Muscle of leg (tissue), 11 donors: ENCODE measurements around the gene BTBD8. TPM values are rescaled to one million over a fixed set of nuclear protein-coding genes. Genes with fewer than 3 reads are reported as not detected.
A peak's percentile ranks its signal among the peaks of the same experiment; 100 is the strongest.

Experiments
- DNase-seq: peaks from one replicate; pipeline ENCODE4 v3.0.0; 2013
- H3K27ac ChIP-seq: one replicate; pipeline ENCODE4 v1.5.1; 2013; ENCODE audit warnings: mild to moderate bottlenecking, low read length, control low read depth
- H3K27me3 ChIP-seq: one replicate; pipeline ENCODE4 v1.6.1; 2013; ENCODE audit warnings: low read length; ENCODE audit not compliant: control insufficient read depth, insufficient read depth
- H3K36me3 ChIP-seq: one replicate; pipeline ENCODE4 v1.6.1; 2013; ENCODE audit warnings: low read length; ENCODE audit not compliant: control insufficient read depth, insufficient read depth
- H3K4me1 ChIP-seq: one replicate; pipeline ENCODE4 v1.6.1; 2013; ENCODE audit warnings: low read length; ENCODE audit not compliant: control insufficient read depth, insufficient read depth
- H3K4me3 ChIP-seq: one replicate; pipeline ENCODE4 v1.5.1; 2013; ENCODE audit warnings: low read length, control low read depth
- H3K9me3 ChIP-seq: replicated peaks from 2 replicates; pipeline ENCODE4 v1.6.1; 2013; ENCODE audit warnings: low read depth, low read length; ENCODE audit not compliant: control insufficient read depth
- WGBS: methylation state at CpG from one replicate; pipeline ENCODE4 v1.1.5; 2013; ENCODE audit warnings: missing lambda C conversion rate; ENCODE audit not compliant: insufficient coverage; 5-methylcytosine and 5-hydroxymethylcytosine counted together
- polyA plus RNA-seq, 8 donors: library from polyadenylated mRNA; unstranded; fragments of 120-200 nt; gene quantifications; one replicate each; pipeline versions ENCODE4 v1.2.1 to v1.2.3, GENCODE V29; 2013; ENCODE audit warnings: inconsistent platforms in 1 of 8, low replicate concordance in 1 of 8; ENCODE audit not compliant: insufficient read length in 8 of 8, insufficient read depth in 1 of 8
- total RNA-seq: library from RNA; stranded (reverse); fragments of 120-200 nt; gene quantifications from one replicate; pipeline ENCODE4 v1.2.4, GENCODE V29; 2013

Gene BTBD8
- total and polyA plus RNA-seq, 9 donors: 1.6 to 3.6 (median 2.1) TPM

GRCh38 chr1:92087542-92087941 is 7.4 kb downstream of the BTBD8 start:
- Histone ChIP-seq H3K9me3 (peaks cover 16% of the 10 kb centered on the region), H3K4me3 (no peak overlapping the region), H3K27me3 (no peaks in the 10 kb centered on the region), H3K27ac (no peak overlapping the region), H3K4me1 (no peaks in the 10 kb centered on the region), H3K36me3 (no peaks in the 10 kb centered on the region)
- no CpG with 5 or more reads among the region's 1 CpG for WGBS
- DNase-seq: no peak

DNA sequence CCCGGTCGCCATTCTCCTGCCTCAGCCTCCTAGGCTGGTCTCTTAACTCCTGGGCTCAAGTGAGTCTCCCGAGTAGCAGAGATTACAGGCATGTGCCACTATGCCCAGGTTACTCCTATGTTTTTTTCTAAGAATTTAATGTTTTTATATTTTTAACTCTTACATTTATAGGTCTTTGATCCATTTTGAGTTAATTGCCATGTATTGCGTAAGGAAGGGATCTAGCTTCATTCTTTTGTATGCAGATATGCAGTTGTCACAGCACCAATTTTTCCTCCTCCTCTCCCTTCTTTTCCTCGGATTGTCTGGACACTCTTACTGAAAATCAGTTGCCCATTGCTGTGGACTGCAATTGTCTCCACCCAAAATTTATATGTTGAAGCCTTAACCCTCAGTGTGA is 11.5 kb downstream of the BTBD8 start:
- H3K4me3 ChIP-seq: no peak overlapping the region
- H3K9me3 ChIP-seq: peaks cover 2% of the 10 kb centered on the region
- 100% methylated on average over 2 of the region's 5 CpGs for WGBS
- H3K36me3 ChIP-seq: no peaks in the 10 kb centered on the region
- no peaks in the 10 kb centered on the region for H3K27me3 ChIP-seq
- H3K4me1 ChIP-seq: no peaks in the 10 kb centered on the region
- H3K27ac ChIP-seq: no peak overlapping the region
- DNase-seq: no peak

DNA sequence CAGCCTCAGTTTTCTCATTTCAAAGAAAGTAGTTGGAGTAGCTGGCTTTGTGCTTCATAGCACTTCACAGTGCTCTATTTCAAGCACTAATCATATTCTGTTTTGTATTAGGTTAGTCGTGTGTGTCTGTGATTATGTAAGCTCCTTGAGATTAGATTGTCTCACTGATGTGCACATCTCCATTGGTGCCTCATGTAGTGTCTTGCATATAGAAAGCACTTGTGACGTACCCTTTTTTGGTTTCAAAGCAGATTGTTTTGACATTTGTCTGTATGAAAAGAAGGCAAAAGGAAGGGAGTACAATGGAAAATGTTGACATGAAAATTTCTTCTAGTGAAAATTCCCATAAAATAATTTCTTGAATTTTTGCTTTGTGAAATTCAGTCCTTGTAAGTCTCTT is 13.9 kb downstream of the BTBD8 start:
- Histone ChIP-seq H3K4me3 (no peak overlapping the region), H3K27ac (no peak overlapping the region), H3K36me3 (no peaks in the 10 kb centered on the region), H3K9me3 (no peaks in the 10 kb centered on the region), H3K4me1 (no peaks in the 10 kb centered on the region), H3K27me3 (no peaks in the 10 kb centered on the region)
- WGBS: no CpG with 5 or more reads among the region's 2 CpGs
- DNase-seq: no peak

DNA sequence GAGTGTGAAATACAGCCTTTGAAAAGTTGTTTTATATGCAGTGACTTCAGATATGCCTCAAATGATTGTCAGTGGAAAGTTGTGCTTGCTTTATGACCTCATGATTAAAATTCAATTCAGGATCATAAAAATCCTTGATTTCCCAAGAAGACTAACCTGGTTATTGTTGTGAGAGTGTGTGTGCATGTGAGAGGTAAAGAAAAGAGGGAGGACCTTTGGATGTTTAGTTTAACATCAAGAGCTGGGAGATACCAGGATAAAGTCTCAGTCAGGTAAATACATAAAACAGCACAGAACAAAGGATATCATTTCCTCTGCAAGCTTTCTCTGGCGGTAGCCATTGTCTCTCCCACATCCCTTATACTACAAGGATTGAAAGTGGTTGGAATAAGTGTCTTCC is 14.4 kb downstream of the BTBD8 start:
- H3K9me3 ChIP-seq: no peaks in the 10 kb centered on the region
- H3K4me1 ChIP-seq: no peaks in the 10 kb centered on the region
- no peaks in the 10 kb centered on the region for H3K36me3 ChIP-seq
- H3K27ac ChIP-seq: no peak overlapping the region
- no peak overlapping the region for H3K4me3 ChIP-seq
- no peaks in the 10 kb centered on the region for H3K27me3 ChIP-seq
- no peak for DNase-seq
- no CpG with 5 or more reads among the region's 1 CpG for WGBS

- Histone ChIP-seq H3K27me3 (no peaks in the 10 kb centered on the region), H3K4me1 (no peaks in the 10 kb centered on the region), H3K4me3 (no peak overlapping the region), H3K27ac (no peak overlapping the region), H3K9me3 (no peaks in the 10 kb centered on the region), H3K36me3 (no peaks in the 10 kb centered on the region)
- 92% methylated on average over 5 of the region's 5 CpGs for WGBS
- DNase-seq: no peak
Observed at GRCh38 chr1:92095874-92096273, 15.7 kb downstream of the BTBD8 start.

- no peak for DNase-seq
- H3K4me1 ChIP-seq: no peaks in the 10 kb centered on the region
- H3K9me3 ChIP-seq: no peaks in the 10 kb centered on the region
- no peaks in the 10 kb centered on the region for H3K27me3 ChIP-seq
- no peaks in the 10 kb centered on the region for H3K36me3 ChIP-seq
- no peak overlapping the region for H3K27ac ChIP-seq
- no peak overlapping the region for H3K4me3 ChIP-seq
Observed at GRCh38 chr1:92096317-92096716, 16.2 kb downstream of the BTBD8 start.

DNA sequence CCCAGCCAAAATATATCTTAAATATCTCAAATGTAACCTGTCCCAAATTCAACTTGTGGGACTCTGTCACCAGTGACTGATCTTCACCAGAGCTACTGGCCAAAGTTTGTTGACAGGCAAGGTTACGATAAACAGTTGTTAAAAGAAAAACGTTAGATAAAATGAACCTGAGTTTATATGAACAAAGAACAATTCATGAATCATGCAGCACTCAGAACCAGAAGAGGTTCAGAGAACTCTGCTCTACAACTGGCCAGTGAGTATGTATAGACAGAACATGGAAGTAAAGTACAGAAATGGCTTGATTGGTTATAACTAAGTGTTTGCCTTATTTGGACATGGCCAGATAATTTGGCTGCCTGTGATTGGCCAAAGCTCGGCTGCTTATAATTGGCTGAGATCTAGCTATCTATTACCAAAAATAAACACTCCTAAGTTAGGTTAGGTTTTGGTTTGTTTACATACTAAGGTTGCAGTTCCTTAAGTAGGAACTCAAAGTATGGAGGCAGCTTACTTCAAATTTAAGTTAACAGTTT is 25.5 kb downstream of the BTBD8 start:
- H3K9me3 ChIP-seq: no peaks in the 10 kb centered on the region
- H3K36me3 ChIP-seq: peaks cover 2% of the 10 kb centered on the region
- no peaks in the 10 kb centered on the region for H3K4me1 ChIP-seq
- H3K27ac ChIP-seq: no peak overlapping the region
- DNase-seq: no peak
- no CpG with 5 or more reads among the region's 3 CpGs for WGBS
- no peaks in the 10 kb centered on the region for H3K27me3 ChIP-seq
- H3K4me3 ChIP-seq: no peak overlapping the region

DNA sequence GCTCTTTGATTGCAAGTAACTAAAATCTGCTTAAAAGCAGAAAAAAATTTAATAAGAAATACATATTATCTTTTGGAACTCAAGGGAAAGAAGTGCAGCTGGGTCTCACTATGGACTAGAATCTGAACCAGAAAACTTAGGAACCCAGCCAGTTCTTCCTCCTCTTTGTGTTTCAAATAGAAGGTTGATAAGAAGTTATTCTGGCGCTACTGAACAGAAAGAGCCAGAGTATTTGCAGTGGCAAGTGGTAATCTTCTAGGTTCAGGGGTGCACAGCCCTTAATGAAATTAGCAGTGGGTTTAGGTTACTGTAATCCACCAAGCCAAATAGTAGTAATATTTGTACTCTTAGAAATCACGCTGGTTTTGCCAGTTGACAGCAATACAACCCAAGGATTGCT is 28.5 kb downstream of the BTBD8 start:
- no CpG with 5 or more reads among the region's 2 CpGs for WGBS
- Histone ChIP-seq H3K36me3 (peaks cover 2% of the 10 kb centered on the region), H3K27me3 (no peaks in the 10 kb centered on the region), H3K27ac (no peak overlapping the region), H3K4me3 (no peak overlapping the region), H3K9me3 (no peaks in the 10 kb centered on the region), H3K4me1 (no peaks in the 10 kb centered on the region)
- no peak for DNase-seq

DNA sequence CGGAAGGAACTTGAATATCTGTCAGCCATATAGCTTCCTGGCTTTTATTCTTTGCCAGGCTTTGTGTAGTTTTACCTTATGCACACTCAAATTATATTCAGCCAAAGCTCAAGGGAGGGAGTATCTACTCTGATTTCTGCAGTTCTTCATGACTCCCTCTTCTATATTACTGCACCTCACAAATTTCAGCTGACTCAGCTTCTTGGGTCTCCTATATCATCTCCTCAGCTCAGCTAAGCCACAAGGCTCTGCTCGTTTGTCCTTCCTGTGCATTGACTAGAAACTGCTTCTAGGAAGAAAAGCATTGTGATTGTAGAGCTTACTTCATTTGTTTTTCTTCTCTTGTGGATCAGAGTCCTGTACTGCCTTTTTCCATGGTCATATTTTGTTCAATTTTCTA is 37.4 kb downstream of the BTBD8 start:
- Histone ChIP-seq H3K4me1 (no peaks in the 10 kb centered on the region), H3K9me3 (no peaks in the 10 kb centered on the region), H3K27ac (no peak overlapping the region), H3K36me3 (no peaks in the 10 kb centered on the region), H3K27me3 (no peaks in the 10 kb centered on the region), H3K4me3 (no peak overlapping the region)
- DNase-seq: peak; percentile 3
- WGBS: 0% methylated on average over 1 of the region's 2 CpGs

DNA sequence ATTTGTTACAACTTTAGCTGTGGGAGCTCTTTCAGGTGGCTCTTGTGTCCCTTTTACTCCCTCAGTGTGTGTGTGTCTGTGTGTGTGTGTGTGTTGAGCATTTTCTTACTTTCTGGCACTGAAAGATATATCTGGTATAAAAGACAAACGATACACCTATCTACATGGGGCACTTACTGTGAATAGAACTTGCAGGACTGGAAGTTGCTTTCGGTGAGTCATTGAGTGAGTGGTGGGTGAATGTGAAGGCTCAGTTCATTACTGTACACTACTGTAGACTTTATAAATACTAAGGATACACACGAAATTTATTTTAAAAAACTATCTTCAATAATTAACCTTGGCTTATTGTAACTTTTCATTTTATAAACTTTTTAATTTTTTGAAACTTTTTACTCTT is 38.7 kb downstream of the BTBD8 start:
- H3K27me3 ChIP-seq: no peaks in the 10 kb centered on the region
- no peaks in the 10 kb centered on the region for H3K36me3 ChIP-seq
- H3K27ac ChIP-seq: no peak overlapping the region
- DNase-seq: no peak
- H3K4me1 ChIP-seq: no peaks in the 10 kb centered on the region
- H3K4me3 ChIP-seq: no peak overlapping the region
- WGBS: no CpG with 5 or more reads among the region's 3 CpGs
- H3K9me3 ChIP-seq: no peaks in the 10 kb centered on the region

GRCh38 chr1:92123868-92124267 is 43.7 kb downstream of the BTBD8 start:
- Histone ChIP-seq H3K36me3 (no peaks in the 10 kb centered on the region), H3K9me3 (no peaks in the 10 kb centered on the region), H3K27ac (no peak overlapping the region), H3K4me3 (no peak overlapping the region), H3K4me1 (no peaks in the 10 kb centered on the region), H3K27me3 (no peaks in the 10 kb centered on the region)
- WGBS: 33% methylated on average over 3 of the region's 3 CpGs
- peak; percentile 78 for DNase-seq
